Left cardiac atrium (tissue), 4 donors: Measurements from ENCODE around the gene ZACN. TPM values are rescaled to one million over a fixed set of nuclear protein-coding genes. Genes with fewer than 3 reads are reported as not detected.
"Not testable (repeated sequence)": the region's sequence is repeated elsewhere in the genome, so short reads cannot be mapped to it uniquely, and the experiment has no call there.

Experiments
- ATAC-seq, 2 donors: fragments of 200-7000 bp; cut with Tn5 transposase; one replicate each; pipeline ENCODE4 v1.9.1; 2020; ENCODE audit warnings: mild to moderate bottlenecking in 2 of 2, moderate library complexity in 2 of 2
- DNase-seq: peaks from one replicate; pipeline ENCODE4 v3.0.0-alpha.2; 2020
- intact Hi-C, 2 donors: fragments of 100-400 bp; cut with DNase I; formaldehyde crosslinking; loops; one replicate each; pipeline versions ENCODE4 v1.14.1 to v1.15.1; 2022 to 2023
- long read RNA-seq: library from polyadenylated mRNA; unstranded; transcript quantifications from one replicate; pipeline ENCODE4 v2.0.0, GENCODE V29; 2021
- total RNA-seq, 2 donors: library from RNA; stranded (reverse); fragmentation: NEBNext Ultra II Directional; extraction: Animal tissue kit (Norgen Biotek cat#: 25700); gene quantifications; one replicate each; pipeline ENCODE4 v1.2.1, GENCODE V29; 2021
- donor health status: DM: no; HTN: yes; CAD: no.
- donor health status: DM: no; HTN: yes; CAD: no; lungs with severe emphysema.
- donor health status: DM: yes; HTN: yes; CAD: no.
- donor health status: Dilated cardiomyopathy.

Gene ZACN
- total RNA-seq, result not detected
- long read RNA-seq, result 0 reads

DNA sequence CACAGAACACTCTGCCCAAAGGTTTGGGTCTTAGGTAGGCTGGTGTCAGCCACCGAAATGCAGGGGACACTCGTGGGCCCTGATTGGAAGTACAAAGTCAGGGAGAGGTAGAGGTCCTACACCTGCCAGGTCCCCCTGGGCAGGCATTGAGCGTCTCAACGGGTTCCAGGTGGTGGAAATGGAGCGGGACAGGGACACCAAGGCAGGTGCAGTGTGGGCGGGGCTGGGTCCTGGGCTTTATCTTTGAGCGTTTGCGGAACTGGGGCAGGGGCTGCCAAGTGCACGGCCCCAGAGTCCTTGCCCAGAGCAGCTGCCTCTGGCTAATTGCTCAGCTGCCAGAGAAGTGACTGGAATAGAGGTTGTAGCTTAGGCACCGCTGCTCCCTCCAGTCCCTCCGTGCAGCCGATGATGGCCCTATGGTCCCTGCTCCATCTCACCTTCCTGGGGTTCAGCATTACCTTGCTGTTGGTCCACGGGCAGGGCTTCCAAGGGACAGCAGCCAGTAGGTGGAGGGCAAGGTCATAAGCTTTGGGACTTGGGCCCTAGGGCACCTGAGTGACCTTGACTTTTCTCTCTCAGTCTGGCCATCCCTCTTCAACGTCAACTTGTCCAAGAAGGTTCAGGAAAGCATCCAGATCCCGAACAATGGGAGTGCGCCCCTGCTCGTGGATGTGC is at the start of gene ZACN:
TSS of gene ZACN (plus strand) at position 323 of the 675 bp plus-strand sequence. CDS start at position 406, 83 bp downstream.
- no peak for DNase-seq
- intact Hi-C loops, result no loop called here
- no peak for ATAC-seq

DNA sequence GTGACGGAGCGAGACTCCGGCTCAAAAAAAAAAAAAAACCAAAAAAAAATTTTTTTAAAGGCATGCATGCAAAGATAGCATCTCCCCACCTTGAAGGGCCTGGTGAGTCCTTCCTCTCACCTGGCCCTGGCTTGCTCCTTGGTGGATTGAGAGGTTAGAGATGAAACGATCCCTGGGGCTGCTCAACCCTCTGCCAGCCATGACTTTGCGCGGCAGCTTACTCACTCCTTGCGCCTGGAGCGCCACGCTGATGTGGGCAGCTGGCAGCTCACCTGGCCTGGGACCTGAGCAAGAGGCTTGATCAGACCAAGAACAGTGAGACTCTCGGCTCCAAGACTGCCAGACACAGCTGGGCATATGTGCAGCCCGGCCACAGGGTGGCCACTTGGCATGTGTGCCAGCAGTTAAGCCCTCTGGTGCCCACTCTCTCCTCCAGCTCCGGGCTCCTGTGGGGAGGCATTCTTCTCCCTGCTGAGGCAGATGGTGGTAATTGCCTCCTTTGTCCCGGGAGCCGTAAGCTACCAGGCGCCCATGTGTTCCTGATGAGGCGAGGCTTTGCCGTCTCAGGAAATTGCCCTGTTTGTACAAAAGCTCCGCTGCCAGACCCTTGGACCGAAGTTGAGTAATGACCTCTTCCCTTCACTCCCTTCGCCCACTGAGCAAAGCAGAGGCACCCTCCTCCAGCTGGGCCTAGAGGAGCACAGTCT is 46.8 kb upstream of the ZACN start:
- intact Hi-C loops, result no loop called here
- DNase-seq (no peak), ATAC-seq (no peak)

DNA sequence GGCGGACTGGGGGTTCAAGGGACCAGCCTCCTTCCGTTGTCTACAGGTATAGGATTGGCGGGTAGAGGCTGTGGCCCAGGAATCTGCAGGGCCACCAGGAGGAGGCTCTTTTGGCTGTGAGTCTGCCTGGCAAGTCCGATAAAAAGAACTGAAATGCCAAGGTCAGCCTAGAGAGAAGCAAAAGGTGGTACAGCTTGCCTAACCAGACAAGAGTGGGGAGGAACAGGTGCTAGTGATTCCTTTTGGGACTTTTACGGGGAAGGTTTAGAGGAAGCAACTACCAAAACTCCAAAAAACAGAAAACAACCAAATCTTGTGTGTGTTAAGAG is 46.2 kb upstream of the ZACN start:
- DNase-seq, result no peak
- ATAC-seq, result no peak
- intact Hi-C loops, result no loop called here

DNA sequence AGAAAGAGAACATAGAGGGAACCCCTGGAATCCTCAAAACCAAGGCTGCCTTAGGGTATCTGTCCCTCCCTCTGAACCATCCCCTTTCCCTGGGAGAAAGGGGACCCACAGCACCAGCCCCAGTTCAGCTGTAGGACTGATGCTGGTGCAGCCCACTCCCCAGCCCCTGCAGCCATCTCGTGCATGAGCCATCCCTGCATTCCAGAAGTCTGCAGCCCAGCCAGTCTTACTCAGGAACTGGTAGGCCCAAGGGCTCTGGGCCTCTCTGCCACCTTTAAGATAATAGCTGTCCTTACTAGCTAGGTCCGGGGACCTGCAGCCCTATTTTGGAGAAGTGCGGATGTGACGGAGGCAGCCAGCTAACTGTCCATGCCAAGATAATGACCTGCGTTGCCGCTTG is 45.8 kb upstream of the ZACN start:
- ATAC-seq (no peak), DNase-seq (no peak)
- intact Hi-C loops, result no loop called here

DNA sequence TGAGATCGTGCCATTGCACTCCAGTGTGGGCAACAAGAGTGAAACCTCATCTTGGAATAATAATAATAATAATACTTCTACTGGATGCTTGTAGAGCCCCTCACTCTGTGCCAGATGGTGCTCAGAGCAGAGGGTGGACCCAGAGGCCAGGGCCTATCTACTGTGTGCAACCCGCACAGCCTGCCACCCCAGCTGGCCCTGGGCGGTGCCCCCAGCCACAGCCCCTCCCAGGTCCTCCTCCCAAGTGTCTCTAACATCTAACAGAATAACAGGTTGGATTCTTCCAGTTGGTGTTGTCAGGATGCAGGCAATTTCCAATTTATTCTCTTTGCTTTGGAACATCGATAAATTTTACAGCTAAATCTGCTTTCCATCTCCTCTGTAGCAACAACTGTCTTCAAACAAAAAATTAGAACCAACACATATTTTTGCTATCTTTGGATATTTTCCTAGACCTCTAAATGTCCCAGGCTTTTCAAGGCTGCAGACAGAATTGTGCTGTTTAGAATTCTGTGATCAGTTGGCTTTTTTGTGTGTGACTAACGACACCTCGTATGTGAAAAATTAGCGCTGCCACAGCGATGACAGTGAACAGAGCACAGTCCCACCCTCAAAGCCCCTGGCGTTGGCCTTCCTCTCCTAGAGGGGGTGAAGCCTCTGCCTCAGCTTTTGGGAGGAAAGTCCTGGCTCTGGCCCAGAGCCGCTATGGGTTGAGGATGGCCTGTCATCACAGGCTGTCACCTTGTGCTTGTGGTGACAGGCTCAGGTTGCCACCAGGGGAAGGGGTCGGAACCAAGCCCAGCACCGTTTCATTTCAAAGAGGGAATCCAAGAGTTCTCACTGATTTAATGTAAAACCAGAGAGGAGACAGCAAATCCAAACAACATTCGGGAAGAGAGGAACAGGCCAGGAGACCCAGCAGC is 44.3 kb upstream of the ZACN start:
- DNase-seq, result no peak
- intact Hi-C loops, result no loop called here
- no peak for ATAC-seq

DNA sequence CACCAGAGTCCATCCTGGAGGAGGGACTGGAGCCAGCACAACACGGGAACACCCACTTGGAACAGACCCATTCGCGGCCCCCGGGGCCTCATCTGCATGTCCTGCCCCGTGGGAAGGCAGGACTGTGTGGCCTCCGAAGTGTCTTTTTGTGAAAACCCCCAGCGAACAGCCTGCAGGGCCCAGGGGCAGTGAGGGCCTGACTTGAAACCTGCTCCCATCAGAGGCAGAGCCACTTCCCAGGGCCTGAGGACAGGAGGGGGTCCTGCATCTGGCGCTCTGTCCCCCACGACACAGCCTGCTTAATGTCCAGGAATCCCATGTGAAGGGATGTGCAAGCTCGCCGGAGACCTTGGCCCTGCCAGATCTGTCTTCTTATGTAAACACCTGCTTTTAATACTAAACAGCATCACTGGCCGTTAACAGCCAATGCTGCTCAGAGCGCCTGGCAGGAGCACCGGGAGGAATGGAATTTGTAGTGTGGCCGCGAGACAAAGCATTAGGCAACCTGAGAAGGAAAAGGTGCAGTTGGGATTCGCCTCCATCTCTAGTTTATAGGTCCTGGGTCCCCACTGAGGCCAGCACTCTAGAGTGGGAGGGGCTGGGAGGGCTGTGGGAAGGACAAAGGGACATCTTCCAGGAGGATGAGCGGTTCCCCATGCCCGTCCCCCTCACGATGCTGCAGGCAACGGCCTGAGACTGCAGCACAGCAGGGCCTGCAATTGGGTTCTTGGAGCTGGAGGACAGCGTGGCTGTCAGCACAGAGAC is 42.3 kb upstream of the ZACN start:
- intact Hi-C loops, result no loop called here
- peak in 1 of 2 donors; percentile 21 for ATAC-seq

DNA sequence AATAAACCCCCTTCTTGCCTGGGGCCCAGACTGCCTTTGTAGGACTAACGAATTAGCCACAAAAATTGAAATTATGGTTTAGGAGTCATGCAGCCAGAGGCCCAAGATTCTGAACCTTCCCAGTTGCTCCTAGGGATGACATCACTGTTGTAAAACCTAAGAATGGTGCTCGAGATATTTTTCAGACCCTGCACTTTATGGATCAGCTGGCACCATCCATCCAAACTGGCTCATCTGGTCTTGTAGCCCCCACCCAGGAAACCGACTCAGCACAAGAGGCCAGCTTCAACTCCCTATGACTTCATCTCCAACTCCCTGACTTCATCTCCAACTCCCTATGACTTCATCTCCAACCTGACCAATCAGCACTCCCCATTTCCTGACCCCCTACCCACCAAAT is 40.9 kb upstream of the ZACN start:
- no peak for ATAC-seq
- no peak for DNase-seq
- intact Hi-C loops, result no loop called here

More for the DNA sequence above, 42.3 kb upstream of the ZACN start:
- DNase-seq, result no peak

DNA sequence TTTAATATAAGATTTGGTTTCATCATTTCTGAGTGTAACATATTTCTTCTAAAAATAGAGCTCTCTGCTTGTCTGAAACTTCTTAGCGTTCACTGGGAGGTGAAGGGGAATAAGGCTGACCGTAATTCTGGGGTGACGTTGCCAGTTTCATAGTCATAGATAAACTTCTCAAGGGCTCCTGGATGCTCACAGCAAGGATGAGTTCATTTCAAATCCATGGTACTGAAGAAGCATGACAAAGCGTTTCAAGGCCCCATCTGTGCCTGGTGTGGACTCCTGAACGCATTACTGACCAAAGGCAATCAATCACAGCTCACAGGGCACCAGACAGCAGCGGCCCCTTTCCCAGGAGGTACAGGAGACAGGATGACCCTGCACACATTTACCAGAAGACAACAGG is 39.9 kb upstream of the ZACN start:
- no peak for ATAC-seq
- intact Hi-C loops, result no loop called here
- no peak for DNase-seq

DNA sequence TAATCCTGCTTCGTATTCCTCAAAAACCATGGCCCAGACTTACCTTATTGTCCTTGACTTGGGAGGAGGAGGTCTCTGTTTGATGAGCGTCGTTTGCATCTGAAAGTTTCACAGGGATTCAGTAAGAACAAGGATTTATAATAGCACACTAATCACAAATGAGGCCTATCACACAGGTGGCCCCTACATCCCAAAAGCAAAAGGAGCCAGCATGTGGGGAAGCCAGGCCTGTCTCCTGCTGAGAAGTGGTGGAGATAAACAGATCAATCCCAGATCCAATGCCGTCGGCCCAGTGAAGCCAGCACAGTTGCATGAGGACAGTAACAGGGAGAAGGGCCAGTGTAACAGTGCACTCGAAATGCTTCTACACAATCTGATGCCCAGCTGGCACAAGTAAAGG is 38.6 kb upstream of the ZACN start:
- ATAC-seq, result no peak
- no peak for DNase-seq
- intact Hi-C loops, result no loop called here

DNA sequence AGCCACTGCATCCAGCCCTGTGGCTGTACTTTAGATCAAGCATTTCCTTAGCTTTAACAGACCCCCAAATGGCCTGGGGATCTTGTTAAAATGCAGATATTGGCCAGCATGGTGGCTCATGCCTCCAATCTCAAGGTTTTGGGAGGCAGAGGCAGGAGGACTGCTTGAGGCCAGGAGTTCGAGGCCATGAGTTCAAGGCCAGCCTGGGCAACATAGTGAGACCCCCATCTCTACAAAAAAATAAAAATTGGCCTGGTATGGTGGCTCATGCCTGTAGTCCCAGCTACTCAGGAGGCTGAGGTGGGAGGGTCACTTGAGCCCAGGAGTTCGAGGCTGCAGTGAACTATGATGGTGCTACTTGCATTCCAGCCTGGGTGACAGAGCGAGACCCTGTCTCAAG is 36.1 kb upstream of the ZACN start:
- intact Hi-C loops, DNase-seq: not testable (repeated sequence)

DNA sequence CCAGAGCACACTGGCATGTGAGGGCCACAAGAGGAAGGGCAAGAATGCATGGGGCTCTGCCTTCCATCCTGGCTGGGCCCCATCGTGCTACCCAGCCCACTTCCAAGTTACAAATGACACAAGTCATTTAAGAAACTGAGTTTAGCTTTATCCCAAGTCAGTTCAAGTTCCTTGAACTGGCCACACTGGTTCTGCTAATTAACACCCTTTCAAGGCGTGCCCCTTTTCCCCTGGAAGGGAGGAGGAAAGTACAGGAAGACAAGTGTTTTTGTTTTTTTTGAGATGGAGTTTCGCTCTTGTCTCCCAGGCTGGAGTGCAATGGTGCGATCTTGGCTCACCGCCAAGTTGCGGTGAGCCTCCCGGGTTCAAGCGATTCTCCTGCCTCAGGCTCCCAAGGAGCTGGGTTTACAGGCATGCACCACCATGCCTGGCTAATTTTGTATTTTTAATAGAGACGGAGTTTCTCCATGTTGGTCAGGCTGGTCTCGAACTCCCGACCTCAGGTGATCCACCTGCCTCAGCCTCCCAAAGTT is 34.4 kb upstream of the ZACN start:
- intact Hi-C loops, DNase-seq, ATAC-seq: not testable (repeated sequence)

More for the DNA sequence above, 36.1 kb upstream of the ZACN start:
- not testable (repeated sequence) for ATAC-seq

DNA sequence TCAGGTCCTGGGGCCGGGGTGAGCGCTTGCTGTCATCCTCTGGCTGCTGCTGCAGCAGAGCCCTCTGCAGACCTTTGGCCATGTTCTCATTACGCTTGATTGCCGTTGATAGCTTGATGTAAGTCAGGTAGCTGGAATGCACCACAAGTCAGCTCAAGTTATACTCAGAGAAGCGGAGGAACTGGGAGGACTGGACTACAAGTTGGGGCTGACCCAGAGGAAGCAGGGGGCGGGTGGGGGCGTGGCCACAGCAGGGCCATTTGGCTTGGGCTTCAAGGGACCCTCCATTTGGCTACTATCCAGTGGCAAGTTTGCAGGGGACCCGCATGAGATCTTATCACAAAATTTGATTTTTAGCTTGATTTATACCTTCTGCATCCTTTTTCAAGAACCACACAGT is 32.9 kb upstream of the ZACN start:
- intact Hi-C loops, result no loop called here
- DNase-seq (no peak), ATAC-seq (no peak)

DNA sequence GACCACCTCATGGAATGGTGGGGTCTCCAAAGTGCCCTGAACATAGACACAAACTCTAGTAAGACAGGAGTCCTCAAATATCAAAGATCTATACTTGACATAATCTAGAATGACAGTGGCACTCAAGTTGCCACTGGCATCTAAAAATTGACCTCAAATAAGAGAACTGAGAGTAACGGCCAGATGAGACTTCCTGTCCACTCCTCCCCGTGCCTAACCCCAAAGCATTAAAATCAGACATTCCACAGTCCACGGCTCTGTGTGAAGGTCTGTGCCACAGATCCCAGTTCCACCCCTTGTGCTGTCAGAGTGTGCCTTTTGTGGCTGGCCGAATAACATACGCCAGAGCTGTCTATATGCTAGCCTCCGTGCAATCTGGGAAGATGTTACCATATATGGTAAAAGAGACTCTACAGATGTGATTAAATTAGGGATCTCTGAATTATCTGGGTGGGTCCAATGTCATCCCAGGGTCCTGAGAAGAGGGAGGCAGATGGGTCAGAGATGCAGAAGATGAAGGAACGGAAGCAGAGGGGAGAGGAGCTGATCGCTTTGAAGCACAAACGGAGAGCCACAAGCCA is 30.9 kb upstream of the ZACN start:
- ATAC-seq, result no peak
- DNase-seq, result no peak
- intact Hi-C loops, result no loop called here

DNA sequence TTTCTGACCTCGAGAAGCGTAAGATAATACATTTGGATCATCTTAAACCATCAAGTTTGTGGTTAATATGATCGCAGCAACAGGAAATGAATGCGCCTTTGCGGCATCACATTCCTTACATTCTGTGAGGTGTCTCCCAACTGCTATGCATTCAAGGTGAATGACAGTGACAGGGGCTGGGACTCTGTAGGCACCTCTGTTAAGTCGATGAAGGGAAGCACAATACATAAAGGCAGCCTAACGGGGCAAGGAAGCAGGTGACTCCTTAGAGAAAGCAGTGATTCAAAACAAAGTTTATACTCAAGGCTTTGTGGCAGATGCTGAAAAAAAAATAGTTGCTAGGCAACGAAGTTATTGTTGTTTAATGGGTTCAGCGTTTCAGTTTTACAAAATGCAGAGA is 30.3 kb upstream of the ZACN start:
- ATAC-seq (no peak), DNase-seq (no peak)
- intact Hi-C loops, result no loop called here

DNA sequence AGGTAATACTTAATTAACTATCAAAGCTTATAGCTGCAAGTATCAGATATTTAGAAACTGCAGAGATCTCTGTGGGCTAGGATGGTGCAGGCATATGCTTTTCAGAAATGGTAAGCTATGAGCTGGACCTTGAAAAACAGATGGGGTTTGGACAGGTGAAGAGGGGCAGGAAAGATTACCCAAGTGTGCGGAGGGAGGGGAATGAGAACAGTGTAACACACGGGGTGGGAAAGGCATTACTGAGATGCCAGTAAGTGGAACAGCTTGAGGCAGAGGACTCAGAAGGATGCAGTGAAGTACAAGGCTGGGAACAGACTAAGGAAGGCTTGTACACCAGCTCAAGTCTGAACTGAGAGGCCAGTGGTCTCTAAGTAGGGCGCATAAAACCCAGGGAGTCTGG is 29.7 kb upstream of the ZACN start:
- intact Hi-C loops, result no loop called here
- ATAC-seq, result no peak
- no peak for DNase-seq

DNA sequence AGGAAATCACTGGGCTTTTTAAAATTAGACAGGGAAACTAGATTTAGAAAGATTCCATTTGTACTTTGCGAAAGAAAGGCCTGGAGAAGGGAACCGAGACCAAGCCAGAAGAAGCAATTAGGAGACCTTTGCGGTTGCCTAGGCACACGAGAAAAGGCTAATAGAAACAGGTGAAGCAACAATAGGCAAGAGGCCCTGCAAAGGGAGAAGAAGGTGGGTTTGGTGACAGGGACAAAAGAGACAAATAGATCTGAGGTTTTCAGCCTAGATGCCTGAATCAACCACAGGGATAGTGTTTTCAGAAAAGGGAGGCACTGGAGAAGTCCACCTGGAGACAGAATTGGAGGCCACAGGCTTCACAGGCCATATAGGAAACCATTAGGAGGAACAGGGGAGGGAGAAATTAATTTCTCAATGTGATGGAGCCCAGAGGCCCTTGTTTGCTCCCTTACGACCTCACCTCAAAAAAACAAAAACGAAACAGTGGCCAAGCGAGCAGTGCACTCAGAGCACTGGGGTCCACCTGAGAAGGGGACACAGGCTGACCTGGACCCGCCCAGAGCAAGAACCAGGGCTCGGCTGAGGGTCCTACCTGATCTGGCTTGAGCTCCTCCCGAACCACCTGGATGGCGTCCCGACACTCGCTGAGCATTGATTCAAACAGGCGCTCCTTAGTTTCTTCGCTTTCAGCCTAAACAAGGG is 29.0 kb upstream of the ZACN start:
- intact Hi-C loops, result no loop called here
- no peak for ATAC-seq
- no peak for DNase-seq

DNA sequence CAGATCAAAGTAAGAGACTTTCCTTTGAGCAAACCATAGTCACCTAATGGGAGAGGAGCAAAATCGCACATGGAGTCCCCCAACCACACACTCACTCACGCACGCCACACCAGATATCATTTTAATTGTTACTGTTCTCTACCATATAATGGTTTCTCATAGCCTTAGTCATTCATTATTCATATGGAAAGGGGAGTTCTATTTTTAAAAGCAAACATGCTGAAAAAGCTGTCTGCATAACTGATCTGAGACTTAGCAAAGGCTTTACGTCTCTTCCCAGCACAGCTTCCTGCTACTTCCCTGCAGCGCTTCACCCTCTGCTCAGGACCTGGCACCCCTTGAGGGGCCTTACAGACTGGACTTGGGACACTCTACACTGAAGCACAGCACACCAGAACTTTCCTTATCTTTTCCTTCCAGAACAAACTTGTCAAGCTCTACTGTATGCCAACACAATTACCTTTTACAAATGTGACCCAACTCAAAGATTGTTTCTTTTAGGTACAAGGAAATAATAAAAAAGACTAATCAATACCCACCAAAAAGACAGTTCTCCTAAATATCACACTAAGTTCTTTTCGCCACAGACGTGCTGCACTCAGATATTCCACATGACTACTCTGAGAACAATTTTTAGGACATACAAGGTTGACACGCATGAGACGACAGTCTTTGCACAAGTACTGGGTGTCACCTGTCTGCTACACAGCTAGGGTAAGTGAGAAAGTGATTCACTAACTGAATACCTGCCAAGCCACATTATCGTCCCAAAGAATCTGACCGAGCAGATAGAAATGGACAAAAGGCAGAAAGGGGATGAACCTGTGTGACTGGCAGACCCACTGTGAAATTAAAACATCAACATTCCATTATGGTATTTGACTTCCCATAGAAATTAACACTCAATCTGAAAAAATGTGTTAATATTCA is 28.2 kb upstream of the ZACN start:
- no peak for DNase-seq
- intact Hi-C loops, result no loop called here
- ATAC-seq, result no peak
